ENCODE results near the gene DOCK3.
"Not testable (repeated sequence)": the region's sequence is repeated elsewhere in the genome, so short reads cannot be mapped to it uniquely, and the experiment has no call there.

Gene DOCK3

DNA sequence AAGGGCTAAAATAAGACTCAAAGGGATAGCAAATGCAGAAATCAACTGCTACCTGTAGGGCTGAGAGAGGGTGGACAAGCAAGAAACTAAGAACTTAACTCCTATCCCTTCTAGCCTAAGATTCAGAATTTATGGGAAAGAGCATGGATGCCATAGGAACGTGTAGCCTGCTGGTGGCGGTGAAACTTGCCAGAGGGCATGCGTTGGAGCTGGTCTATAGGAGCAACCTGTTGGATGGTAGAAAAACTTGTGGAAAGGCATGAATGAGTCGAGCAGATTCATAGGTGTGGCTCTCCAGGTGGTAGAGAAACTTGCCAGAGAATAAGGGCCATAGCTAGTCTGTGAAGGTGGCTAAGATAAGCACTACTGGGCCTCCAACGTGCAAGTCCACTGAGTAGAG is 137.2 kb downstream of the DOCK3 start:
- DNase-seq: no peak

DNA sequence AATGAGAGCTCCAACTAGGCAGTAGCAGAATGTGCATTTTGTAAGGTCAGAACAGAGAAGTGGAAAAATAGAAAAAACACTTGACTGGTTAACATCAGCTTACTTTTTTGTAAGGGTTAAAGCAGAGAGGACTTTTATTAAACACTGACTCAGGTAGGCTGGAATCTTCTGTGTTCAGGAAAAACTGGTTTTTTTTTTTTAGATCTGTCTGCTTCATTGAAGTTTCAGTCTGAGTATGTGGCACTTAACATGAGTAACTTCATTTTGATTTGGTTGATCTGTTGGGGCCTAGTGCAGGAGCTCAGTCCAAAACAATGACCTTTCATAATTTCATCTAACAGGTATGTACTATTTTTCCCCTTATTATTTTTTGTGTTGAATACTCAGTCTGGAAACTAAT is 141.1 kb downstream of the DOCK3 start:
- DNase-seq: no peak

DNA sequence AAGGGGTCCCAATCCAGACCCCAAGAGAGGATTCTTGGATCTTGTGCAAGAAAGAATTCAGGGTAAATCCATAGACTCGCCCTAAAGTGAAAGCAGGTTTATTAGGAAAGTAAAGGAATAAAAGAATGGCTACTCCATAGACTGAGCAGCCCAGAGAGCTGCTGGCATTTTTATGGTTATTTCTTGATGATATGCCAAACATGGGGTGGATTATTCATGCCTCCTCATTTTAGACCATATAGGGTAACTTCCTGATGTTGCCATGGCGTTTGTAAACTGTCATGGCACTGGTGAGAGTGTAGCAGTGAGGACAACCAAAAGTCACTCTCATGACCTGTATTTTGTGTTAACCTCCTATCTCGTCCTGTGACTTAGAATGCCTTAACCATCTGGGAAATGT is 142.2 kb downstream of the DOCK3 start:
- no peak for DNase-seq

DNA sequence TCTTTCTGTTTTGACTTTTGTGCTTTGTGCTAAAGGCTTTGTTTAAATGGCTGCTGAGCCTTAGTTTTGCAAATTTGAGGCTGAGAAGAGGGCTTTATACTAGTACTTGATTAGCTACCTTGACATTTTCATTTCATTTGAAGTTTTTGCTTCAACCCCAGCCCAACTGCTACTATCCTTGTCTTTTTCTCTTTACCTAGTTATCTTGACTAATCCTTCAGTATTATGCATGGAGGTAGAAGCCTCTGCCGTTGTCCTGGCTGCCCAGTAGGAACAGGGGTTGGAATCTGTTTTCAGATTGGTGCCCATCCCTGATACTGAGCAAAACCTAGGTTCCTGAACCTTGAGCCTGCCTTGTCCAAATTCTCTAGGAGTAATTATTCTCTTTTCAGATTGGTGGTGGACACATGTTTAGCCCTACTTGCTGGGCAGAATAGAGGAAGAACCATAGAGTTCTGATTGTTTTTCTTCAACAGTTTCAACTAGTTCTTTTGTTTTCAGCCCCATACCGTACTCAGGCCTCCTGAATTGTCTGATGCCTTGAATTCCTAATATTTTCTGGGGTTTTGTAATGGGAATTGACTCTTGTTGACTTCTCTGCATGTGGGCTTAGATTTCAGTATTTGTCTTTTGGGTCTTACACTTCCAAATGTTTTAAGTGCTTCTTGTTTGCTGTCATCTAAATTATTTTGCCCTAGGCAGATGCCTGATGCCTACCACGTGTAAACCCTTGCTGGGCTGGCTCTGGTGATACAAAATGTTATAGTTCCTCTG is 143.2 kb downstream of the DOCK3 start:
- no peak for DNase-seq

DNA sequence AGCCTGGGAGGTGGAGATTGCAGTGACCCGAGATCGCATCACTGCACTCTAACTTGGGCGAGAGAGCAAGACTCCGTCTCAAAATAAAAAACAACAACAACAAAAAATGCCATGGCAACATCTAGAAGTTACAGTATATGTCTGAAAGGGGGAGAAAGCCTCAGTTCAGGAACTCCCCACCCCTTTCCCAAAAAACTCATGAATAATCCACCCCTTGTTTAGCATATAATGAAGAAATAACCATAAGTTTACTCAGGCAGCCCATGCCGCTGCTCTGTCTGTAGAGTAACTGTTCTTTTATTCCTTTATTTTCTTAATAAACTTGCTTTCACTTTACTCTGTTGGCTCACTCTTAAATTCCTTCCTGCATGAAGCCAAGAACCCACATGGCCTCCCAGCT is 145.2 kb downstream of the DOCK3 start:
- DNase-seq: no peak

DNA sequence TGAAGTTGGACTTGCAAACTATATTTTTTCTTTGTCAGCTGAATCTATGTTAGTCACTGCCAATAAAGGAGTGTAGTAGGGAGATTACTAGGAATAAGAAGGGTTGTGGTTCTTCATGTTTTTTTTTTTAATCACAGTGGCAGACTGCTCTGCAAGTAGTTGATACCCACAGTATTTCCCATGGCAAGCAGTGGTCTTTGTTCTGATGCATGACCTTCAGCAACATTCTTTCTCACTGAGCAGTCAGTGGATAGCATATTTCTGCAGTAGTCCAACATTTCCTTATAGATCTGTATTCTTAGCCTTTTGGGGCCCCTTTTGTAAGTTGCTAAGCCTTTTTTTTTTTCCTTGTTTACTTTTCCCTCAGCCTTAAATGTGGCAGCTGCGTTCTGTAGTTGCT is 151.1 kb downstream of the DOCK3 start:
- no peak for DNase-seq

DNA sequence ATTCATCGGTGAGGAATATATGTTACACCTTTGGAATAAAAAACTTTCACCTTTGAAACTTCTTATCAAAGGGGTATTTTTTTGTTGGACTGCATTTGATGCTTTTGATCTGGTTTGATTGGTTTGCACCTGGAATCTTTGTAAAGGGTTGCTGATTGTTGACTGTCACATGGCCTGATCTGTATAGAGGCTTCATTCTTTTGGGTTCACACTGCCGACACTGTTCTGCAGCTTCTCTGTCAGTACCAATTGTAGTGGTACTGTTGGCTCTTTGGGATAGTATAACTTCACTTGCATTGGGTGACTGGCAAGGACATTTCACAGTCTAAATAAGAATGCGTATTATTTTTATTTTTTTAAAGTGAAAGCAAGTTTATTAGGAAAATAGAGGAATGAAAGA is 155.7 kb downstream of the DOCK3 start:
- no peak for DNase-seq

DNA sequence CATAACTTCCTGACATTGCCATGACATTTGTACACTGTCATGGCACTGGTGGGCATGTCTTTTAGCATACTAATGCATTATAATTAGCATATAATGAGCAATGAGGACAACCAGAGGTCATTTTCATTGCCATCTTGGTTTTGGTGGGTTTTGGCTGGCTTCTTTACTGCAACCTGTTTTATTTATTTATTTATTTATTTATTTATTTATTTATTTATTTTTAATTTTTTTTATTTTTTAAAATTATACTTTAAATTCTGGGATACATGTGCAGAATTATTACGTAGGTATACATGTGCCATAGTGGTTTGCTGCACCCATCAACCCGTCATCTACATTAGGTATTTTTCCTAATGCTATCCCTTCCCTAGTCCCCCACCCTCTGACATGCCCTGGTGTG is 156.3 kb downstream of the DOCK3 start:
- not testable (repeated sequence) for DNase-seq

DNA sequence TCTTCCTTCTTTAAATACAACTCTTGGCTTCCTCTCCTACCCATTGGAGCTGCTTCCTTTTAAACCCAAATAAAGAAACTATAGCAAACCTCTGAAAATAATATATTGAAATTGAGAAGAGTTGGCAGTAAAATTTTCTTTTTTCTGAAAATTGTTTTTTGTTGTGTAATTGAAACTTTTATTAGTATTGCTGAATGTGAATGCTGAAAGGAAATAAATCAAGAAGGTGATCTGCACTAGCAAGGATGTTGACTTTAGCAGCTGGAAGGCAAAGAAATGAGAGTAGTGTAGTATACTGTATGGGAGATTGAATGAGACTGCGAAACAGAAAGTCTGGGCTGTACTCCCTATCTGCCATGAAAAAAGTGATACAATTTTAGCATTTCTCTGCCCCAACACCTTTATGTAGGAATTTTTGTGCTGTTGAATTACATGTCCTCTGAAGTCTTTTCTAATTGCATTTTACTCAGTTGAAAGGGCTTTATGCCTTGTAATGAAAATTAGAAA is 166.3 kb downstream of the DOCK3 start:
- no peak for DNase-seq

DNA sequence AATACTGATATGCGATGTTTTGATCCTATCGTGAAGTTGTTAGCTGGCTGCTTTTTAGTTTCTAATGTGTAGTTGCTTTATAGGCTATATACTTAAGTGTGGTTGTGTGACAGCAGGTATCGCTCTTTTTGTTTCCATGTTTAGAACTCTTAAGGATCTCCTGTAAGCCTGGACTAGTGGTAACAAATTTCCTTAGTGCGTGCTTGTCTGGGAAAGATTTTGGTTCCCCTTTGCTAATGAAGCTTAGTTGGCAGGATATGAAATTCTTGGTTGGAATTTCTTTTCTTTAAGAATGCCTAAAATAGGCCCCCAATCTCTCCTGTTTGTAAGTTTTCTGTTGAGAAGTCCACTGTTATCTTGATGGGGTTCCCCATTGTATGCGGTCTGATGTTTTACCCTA is 173.6 kb downstream of the DOCK3 start:
- DNase-seq: no peak

DNA sequence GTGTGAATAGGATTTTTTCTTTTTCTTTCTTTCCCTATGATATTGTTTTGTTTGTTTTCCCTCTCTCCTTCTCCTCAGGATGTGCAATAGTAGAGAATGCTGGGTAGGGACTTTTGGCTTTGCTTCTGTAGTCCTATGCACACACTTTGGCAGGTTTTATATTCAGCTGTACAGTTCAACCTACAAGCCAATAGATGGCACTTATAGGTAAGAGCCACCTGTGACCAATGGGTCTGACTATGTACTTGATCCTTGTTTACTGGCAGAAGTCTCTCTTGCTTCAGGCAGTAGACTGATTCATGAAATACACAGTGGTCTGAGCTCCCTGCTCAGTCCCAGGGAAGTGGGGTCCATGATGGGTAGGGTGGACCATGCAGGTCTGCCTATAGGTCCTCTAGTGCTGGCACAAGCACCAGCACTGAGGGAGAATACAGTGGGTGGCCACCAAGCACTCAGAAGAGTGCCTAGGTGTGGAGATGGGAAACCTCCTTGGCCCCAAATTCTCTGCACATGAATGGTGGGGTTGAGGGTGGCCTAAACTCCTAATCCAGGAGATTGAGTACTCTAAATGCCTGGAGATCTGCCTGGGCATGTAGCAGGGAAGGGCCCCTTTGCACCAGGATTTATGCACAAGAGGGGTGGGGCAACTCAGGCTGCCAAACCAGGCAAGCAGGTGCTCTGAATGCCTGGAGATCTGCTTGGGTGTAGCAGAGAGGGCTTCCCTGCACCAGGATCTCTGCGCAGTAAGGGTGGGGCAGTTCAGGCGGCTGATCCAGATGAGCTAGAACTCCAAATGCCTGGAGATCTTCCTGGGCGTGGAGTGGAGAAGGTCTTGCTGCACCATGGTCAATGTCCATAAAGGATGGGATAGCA is 176.1 kb downstream of the DOCK3 start:
- no peak for DNase-seq

DNA sequence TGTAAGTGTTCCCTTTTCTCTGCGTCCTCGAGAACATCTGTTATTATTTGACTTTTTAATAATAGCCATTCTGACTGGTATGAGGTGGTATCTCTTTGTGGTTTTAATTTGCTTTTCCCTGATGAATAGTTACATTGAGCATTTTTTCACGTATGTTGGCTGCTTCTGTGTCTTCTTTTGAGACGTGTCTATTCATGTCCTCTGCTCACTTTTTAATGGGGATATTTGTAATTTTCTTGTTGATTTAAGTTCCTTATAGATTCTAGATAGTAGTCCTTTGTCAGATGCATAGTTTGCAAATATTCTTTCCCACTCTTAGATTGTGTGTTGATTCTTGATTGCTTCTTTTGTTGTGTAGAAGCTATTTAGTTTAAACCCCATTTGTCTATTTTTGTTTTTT is 179.2 kb downstream of the DOCK3 start:
- DNase-seq: no peak

DNA sequence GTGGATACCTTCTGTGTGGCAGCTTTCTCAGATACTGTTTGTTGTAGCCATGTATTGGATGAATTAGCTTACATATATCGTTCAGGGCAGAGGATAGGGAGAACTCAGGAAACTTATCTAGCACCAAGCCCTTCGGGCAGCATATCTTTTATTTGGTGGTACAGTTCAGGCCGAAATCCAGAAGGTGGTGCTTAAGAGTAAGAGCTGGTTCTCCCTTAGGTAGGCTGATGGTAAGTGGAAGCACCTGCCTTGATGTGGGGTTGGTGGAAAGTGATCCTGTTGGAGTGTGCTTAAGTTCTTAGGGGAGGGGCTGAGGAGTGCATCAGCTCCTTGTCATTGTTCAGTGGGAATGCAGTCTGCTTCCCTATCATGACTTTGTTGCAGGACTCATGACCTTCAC is 187.5 kb downstream of the DOCK3 start:
- no peak for DNase-seq

DNA sequence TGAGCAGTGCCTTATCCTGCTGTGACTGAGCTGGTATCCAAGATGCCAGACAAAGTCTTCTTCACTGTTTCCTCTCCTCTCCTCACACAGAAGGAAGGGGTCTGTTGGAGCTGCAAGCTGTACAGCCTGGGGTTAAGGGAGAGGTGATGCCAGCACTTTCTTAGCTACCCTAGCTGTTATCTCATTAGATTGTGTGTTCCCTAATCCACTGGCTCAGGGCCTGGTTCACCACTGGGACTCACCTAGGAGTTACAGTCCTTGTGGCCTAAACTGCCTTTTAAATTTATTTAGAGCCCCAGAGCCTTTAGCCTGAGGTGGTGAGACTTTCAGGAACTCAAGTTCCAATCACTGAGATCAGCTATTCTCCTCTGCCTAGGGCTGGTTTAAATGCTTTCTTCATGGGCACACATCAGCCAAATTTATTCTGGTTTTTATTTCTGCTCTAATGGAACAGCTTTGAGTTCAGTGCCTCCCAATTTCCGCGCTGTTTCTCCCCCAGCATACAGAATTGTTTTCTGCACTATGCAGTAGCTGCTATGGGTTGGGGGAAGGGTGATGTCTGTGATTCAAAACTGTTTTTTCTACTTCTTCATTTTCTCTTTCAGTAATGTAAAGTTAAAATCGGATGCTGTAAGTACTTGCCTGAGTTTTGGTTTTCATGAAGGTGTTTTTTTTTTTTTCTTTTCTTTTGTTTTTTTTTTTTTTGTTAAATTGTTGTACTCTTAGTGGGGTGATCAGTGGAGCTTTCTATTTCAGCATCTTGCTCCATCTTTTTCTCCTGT is 198.8 kb downstream of the DOCK3 start:
- no peak for DNase-seq

DNA sequence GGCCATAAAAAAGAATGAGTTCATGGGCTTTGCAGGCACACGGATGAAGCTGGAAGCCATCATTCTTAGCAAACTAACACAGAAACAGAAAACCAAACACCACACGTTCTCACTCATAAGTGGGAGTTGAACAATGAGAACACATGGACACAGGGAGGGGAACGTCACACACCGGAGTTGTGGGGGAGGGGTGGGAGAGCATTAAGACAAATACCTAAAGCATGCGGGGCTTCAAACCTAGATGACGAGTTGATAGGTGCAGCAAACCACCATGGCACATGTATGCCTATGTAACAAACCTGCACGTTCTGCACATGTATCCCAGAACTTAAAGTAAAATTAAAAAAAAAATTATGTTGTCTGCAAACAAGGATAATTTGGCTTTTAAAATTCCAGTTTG is 200.1 kb downstream of the DOCK3 start:
- not testable (repeated sequence) for DNase-seq

DNA sequence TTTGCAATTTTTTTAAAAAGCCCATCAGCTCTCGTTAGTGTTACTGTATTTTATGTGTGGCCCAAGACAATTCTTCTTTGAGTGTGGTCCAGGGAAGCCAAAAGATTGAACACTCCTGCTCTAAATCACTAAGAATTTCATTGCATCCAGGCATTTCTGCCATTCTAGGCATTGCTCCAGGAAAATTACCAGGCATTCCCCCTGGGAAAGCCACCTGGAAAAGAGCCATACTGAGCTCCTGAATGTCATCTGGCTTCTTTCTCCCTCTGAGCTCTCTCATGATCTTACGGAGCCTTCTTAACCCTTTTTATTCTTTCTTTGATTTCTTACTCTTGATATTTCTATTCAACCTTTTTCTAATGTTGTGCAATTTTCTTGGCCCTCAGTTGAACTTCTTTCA is 202.2 kb downstream of the DOCK3 start:
- no peak for DNase-seq

DNA sequence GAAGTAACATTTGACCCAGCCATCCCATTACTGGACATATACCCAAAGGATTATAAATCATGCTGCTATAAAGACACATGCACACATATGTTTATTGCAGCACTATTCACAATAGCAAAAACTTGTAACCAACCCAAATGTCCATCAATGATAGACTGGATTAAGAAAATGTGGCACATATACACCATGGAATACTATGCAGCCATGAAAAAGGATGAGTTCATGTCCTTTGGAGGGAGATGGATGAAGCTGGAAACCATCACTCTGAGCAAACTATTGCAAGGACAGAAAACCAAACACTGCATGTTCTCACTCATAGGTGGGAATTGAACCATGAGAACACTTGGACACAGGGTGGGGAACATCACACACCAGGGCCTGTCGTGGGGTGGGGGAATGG is 208.0 kb downstream of the DOCK3 start:
- not testable (repeated sequence) for DNase-seq

DNA sequence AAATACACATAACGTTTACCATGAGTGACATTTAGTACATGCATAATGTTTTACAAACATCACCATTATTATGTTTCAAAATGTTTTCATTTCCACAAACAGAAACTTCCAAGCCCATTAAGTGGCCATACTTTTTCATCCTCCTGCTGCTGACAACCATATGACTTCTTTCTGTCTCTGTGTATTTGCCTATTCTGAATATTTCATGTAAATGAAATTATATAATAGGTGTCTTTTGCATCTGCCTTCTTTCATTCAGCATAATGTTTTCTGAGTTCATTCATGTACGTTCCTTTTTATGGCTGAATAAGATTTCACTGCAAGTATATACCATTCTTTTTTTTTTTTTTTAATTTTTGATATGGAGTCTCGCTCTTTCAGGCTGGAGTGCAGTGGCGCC is 209.0 kb downstream of the DOCK3 start:
- DNase-seq: no peak

DNA sequence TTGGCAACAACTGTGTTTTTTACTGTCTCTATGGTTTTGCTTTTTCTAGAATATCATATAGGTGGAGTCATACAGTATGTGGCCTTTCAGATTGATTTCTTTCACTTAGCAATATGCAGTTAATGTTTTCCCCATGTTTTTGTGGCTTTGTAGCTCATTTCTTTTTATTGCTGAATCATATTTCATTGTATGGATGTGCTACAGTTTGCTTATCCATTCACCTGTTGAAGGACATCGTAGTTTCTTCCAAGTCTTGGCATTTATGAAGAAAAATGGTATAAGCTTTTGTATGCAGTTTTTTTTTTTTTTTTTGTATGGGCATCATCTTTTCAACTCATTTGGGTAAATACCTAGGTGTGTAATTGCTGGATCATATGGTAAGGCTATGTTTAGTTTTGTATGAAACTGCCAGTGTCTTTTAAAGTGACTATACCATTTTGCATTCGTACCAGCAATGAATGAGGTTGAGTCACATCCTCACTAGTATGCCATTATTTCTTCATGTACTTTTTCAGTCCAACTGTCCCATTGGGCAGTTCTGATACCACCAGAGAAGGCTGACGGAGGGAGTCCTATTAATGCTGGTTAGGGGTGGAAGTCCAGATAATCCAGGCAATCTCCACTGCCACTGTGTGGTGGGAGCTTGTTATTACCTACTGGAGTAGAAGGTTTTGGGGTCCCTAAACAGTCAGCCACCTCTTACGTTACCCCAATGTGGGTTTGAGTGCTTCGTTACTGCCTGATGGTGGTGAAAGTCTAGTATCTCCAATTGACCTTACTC is 210.5 kb downstream of the DOCK3 start:
- no peak for DNase-seq

DNA sequence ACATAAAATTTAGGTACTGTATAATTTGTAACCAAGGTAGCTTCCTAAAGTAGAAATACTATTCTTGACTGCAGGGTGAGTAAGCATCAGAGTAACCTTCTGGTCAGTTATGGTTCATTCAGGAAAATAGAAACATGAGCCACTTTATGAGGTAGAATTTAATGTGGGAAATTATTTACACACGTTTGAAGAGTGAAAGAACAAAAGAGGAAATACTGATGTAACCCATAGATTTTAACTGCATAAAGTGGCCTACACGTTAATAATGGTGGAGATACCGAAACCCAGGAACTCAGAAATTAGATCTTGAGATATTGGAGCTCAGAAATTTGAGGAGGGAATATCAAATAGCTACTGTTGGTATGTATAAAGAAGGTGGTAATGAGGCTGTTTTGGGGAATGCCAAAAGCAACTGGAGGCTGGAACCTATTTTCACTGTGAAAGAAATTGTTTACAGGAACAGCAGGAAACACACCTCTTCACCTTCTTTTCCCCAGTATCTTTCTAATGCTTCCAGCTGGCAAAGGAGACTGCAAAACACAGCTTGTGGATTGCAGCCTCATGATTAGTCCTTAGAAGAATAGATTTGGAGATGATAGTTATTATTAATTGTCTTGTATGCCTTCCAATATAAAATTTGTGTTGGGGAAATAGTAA is 216.1 kb downstream of the DOCK3 start:
- no peak for DNase-seq

DNA sequence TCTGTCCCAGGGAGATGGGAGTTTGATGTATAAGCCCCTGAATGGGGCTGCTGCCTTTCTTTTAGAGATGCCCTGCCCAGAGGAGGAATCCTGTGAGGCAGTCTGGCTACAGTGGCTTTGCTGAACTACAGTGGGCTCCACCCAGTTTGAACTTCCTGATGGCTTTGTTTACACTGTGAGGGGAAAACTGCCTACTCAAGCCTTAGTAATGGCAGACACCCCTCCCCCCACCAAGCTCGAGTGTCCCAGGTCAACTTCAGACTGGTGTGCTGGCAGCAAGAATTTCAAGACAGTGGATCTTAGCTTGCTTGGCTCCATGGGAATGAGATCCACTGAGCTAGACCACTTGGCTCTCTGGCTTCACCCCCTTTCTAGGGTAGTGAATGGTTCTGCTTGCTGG is 226.4 kb downstream of the DOCK3 start:
- DNase-seq: not testable (repeated sequence)

DNA sequence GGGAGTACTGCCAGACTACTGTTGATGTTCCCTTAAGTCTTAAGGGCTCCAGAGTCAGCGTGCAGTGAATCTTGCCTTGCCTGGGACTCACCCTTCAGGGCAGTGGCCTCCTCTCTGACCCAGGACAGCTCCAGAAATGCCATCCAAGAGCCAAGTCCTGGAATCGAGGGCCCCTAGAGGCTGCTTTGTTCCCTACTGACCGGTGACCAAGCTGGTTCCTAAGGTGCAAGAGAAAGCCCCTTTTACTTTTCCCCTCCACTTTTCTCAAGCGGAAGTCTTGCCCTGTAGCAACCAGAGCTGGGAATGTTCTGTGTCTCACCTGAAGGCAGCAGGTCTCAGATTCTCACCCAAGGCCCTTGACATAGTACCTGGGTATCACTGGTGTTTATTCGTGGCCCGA is 238.0 kb downstream of the DOCK3 start:
- no peak for DNase-seq
